ENCODE measurements around the gene KCNJ5. TPM values are rescaled to one million over a fixed set of nuclear protein-coding genes. Genes with fewer than 3 reads are reported as not detected.

Gene KCNJ5
- total RNA-seq, 1 experiment from 2014 or later = not detected

- Histone ChIP-seq H4K20me1 (ENCODE audit: insufficient read depth, low read depth, low read length) (no peaks in the 10 kb centered on the region), H3K36me3 (ENCODE audit: insufficient read depth, low read length) (no peaks in the 10 kb centered on the region), H3K79me2 (ENCODE audit: low read length) (no peaks in the 10 kb centered on the region), H3K4me3 (ENCODE audit: low read length) (no peak overlapping the region), H3K9me2 (replicated peaks; ENCODE audit: insufficient read depth, low read length) (no peaks in the 10 kb centered on the region), H3K4me1 (ENCODE audit: low read length) (peaks cover 3% of the 10 kb centered on the region; the same call in 1 of the 2 replicates), H3K27me3 (ENCODE audit: low read length) (no peaks in the 10 kb centered on the region), H3K9ac (ENCODE audit: low read length) (no peak overlapping the region), H2AFZ (ENCODE audit: low read length) (no peak overlapping the region), H3K4me2 (ENCODE audit: low read depth, low read length, poor library complexity, severe bottlenecking) (no peak overlapping the region), H3K27ac (ENCODE audit: low read length) (no peak overlapping the region), H3K9me3 (ENCODE audit: low read length) (no peaks in the 10 kb centered on the region)
- DNase-seq = no peak
Observed at GRCh38 chr11:128926000-128926399, 34.8 kb downstream of the KCNJ5 start.

DNA sequence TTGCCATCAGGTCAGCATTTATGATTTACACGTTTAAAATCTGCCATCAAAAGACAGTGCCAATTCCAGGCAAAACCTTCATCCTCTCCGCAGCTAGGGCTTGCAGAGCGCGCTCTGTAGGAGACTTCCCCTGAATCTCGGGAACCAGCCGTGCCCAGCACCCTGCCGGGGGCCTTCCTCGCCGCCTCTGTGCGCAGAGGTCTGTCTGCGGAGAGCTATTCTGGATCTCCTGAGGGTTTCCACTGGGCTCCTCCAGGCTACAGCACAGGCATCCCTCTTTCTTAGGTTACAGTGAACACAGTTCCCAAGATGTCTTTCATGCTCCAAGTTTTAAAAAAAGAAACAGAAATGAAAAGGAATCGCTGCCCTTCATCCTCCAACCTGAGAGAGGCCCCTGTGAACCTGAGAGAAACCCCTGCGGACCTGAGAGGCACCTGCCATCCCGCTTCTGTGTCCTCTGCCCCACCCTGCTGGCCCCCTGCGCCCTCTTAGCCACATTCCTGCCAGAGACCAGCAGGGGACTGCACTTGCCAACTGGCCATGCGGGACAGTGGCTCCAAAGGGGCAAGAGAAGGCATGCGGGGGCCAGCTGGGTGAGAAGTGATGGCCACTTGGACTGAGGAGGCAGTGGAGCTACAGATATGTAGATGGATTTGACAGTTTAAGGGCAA lies 35.4 kb downstream of the KCNJ5 start:
- Histone ChIP-seq H3K27ac (ENCODE audit: low read length) (no peak overlapping the region), H4K20me1 (ENCODE audit: insufficient read depth, low read depth, low read length) (no peaks in the 10 kb centered on the region), H3K4me1 (ENCODE audit: low read length) (peaks cover 3% of the 10 kb centered on the region; the same call in 1 of the 2 replicates), H3K9me3 (ENCODE audit: low read length) (no peaks in the 10 kb centered on the region), H3K9me2 (replicated peaks; ENCODE audit: insufficient read depth, low read length) (no peaks in the 10 kb centered on the region), H3K36me3 (ENCODE audit: insufficient read depth, low read length) (no peaks in the 10 kb centered on the region), H3K4me2 (ENCODE audit: low read depth, low read length, poor library complexity, severe bottlenecking) (no peak overlapping the region), H3K27me3 (ENCODE audit: low read length) (no peaks in the 10 kb centered on the region), H2AFZ (ENCODE audit: low read length) (no peak overlapping the region), H3K9ac (ENCODE audit: low read length) (no peak overlapping the region), H3K4me3 (ENCODE audit: low read length) (no peak overlapping the region), H3K79me2 (ENCODE audit: low read length) (no peaks in the 10 kb centered on the region)
- DNase-seq = no peak

DNA sequence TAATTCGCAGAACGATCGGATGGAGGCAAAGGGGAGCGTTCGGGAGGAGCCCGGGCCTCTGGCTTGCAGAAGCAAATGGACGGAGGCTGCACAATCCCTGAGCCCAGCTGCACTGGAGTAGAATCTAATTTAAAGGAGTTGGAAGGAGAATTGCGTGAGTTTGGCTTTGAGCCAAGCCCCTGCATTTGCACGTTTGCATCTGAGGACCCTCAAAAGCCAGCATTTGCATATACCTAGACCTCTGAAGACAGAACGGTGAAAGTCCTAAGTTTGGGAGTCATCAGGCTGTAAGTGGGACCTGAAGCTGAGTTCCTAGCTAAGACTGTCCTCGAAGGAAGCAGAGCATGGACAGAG lies 35.9 kb downstream of the KCNJ5 start:
- H3K4me2 ChIP-seq (ENCODE audit: low read depth, low read length, poor library complexity, severe bottlenecking) = no peak overlapping the region
- H3K79me2 ChIP-seq (ENCODE audit: low read length) = no peaks in the 10 kb centered on the region
- H3K4me3 ChIP-seq (ENCODE audit: low read length) = no peak overlapping the region
- no peak overlapping the region for H3K9ac ChIP-seq (ENCODE audit: low read length)
- no peaks in the 10 kb centered on the region for H3K9me2 ChIP-seq (replicated peaks; ENCODE audit: insufficient read depth, low read length)
- H3K9me3 ChIP-seq (ENCODE audit: low read length) = no peaks in the 10 kb centered on the region
- H3K4me1 ChIP-seq (ENCODE audit: low read length) = peaks cover 3% of the 10 kb centered on the region; the same call in 1 of the 2 replicates
- H3K27me3 ChIP-seq (ENCODE audit: low read length) = no peaks in the 10 kb centered on the region
- H4K20me1 ChIP-seq (ENCODE audit: insufficient read depth, low read depth, low read length) = no peaks in the 10 kb centered on the region
- DNase-seq = no peak
- H3K27ac ChIP-seq (ENCODE audit: low read length) = no peak overlapping the region
- no peak overlapping the region for H2AFZ ChIP-seq (ENCODE audit: low read length)
- H3K36me3 ChIP-seq (ENCODE audit: insufficient read depth, low read length) = no peaks in the 10 kb centered on the region

DNA sequence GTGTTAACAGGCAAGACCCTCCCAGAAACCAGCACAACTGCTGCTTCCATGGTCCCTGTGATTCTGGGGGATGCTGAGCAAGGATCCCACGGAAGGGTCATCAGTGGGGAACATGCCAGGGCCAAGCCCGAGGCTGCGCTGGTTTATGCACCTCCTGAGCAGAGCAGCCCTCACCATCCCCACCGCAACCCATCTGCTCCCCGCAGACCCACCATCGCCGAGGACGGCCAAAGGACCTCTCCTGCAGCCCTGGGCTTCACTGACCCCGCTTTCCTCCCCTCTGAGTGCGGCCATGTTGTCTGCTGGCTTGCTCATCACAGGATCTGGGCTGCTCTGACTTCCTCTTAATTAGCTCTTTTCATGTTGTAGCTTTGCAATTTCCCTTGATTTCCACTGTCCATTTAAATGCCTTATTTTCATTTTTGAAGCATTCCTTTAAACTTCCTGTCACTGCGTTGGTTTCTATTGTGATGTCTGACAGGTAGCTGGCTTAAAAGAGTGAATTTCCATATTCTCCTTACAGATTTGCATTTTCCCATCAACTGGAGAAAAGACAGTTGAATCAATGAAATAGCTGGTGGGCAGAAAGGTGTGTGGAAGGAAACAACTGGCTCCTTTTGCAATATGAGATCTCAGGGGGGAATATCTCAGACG lies 36.7 kb downstream of the KCNJ5 start:
- Histone ChIP-seq H3K4me3 (ENCODE audit: low read length) (no peak overlapping the region), H3K27me3 (ENCODE audit: low read length) (no peaks in the 10 kb centered on the region), H2AFZ (ENCODE audit: low read length) (no peak overlapping the region), H3K9ac (ENCODE audit: low read length) (no peak overlapping the region), H3K27ac (ENCODE audit: low read length) (no peak overlapping the region), H3K36me3 (ENCODE audit: insufficient read depth, low read length) (no peaks in the 10 kb centered on the region), H3K9me2 (replicated peaks; ENCODE audit: insufficient read depth, low read length) (no peaks in the 10 kb centered on the region), H3K79me2 (ENCODE audit: low read length) (no peaks in the 10 kb centered on the region), H3K4me2 (ENCODE audit: low read depth, low read length, poor library complexity, severe bottlenecking) (peak overlapping the region; percentile 23), H3K4me1 (ENCODE audit: low read length) (peaks cover 3% of the 10 kb centered on the region; the same call in 1 of the 2 replicates), H3K9me3 (ENCODE audit: low read length) (no peaks in the 10 kb centered on the region), H4K20me1 (ENCODE audit: insufficient read depth, low read depth, low read length) (no peaks in the 10 kb centered on the region)
- DNase-seq = no peak

DNA sequence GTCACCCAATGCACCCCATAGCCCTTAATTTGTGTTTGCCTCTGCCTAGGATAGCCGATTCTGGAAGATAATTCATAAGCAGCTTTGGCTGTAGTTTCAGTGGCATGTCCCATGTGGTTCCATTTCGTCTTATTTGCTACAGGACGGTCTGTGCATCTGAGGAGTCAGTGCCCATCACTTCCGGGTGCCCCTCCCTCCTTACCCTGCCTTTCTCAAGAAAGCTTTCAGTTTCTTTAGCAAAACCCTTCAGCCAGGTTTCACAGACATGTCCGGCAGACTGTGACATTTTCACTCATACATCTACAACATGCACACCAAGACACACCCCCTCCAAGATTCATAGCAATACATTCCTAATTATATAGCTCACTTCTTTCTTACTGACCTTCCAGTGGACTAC lies 37.2 kb downstream of the KCNJ5 start:
- Histone ChIP-seq H3K79me2 (ENCODE audit: low read length) (no peaks in the 10 kb centered on the region), H3K4me1 (ENCODE audit: low read length) (peaks cover 3% of the 10 kb centered on the region; the same call in 1 of the 2 replicates), H3K27me3 (ENCODE audit: low read length) (no peaks in the 10 kb centered on the region), H4K20me1 (ENCODE audit: insufficient read depth, low read depth, low read length) (no peaks in the 10 kb centered on the region), H3K9ac (ENCODE audit: low read length) (no peak overlapping the region), H3K27ac (ENCODE audit: low read length) (no peak overlapping the region), H3K4me2 (ENCODE audit: low read depth, low read length, poor library complexity, severe bottlenecking) (peak overlapping the region; percentile 23), H3K9me2 (replicated peaks; ENCODE audit: insufficient read depth, low read length) (no peaks in the 10 kb centered on the region), H3K4me3 (ENCODE audit: low read length) (no peak overlapping the region), H3K36me3 (ENCODE audit: insufficient read depth, low read length) (no peaks in the 10 kb centered on the region), H3K9me3 (ENCODE audit: low read length) (no peaks in the 10 kb centered on the region), H2AFZ (ENCODE audit: low read length) (no peak overlapping the region)
- DNase-seq = no peak

DNA sequence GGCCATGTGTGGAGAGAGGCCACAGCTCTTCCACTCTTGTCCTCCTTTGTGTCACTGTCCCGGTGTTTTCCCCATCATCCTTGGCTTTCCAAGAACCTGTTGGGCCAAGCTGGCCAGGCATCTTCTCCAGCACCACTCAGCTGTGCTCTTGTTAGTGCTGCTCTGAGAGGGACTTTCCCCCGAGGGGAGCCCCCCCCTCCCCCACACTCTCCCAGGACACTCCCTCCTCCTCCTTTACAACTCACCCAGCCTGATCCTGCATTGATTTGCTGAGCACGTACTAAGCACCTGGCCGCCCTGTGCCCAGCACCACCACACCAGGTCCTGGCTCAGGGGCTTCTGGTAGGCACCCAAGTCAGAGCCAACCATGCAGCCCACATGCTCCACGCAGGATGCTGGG lies 38.3 kb downstream of the KCNJ5 start:
- DNase-seq = no peak
- no peak overlapping the region for H3K27ac ChIP-seq (ENCODE audit: low read length)
- H3K79me2 ChIP-seq (ENCODE audit: low read length) = no peaks in the 10 kb centered on the region
- no peak overlapping the region for H3K4me3 ChIP-seq (ENCODE audit: low read length)
- no peaks in the 10 kb centered on the region for H3K36me3 ChIP-seq (ENCODE audit: insufficient read depth, low read length)
- no peaks in the 10 kb centered on the region for H4K20me1 ChIP-seq (ENCODE audit: insufficient read depth, low read depth, low read length)
- H3K9me3 ChIP-seq (ENCODE audit: low read length) = no peaks in the 10 kb centered on the region
- H3K4me1 ChIP-seq (ENCODE audit: low read length) = peaks cover 3% of the 10 kb centered on the region; the same call in 1 of the 2 replicates
- H2AFZ ChIP-seq (ENCODE audit: low read length) = no peak overlapping the region
- H3K9me2 ChIP-seq (replicated peaks; ENCODE audit: insufficient read depth, low read length) = no peaks in the 10 kb centered on the region
- no peak overlapping the region for H3K4me2 ChIP-seq (ENCODE audit: low read depth, low read length, poor library complexity, severe bottlenecking)
- no peak overlapping the region for H3K9ac ChIP-seq (ENCODE audit: low read length)
- H3K27me3 ChIP-seq (ENCODE audit: low read length) = no peaks in the 10 kb centered on the region

DNA sequence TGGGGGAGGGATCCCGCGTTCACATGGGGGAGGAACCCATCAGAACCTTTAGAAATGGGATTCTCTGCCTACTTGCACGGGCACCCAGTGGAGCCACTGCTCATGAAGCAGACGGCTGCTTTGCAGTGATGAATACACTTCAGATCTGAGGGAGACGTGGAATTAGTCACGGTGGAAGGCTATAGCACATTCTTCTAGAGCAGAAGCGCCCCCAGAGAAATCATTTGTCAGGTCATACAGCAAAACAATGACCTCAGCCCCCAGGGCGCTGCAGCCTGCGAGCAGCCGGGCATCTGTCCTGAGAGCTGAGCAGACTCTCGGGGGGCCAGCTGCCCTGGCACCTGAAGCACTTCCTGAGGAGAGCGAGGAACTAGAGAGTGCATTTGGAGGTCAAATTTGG lies 38.8 kb downstream of the KCNJ5 start:
- Histone ChIP-seq H3K27me3 (ENCODE audit: low read length) (no peaks in the 10 kb centered on the region), H3K9ac (ENCODE audit: low read length) (no peak overlapping the region), H2AFZ (ENCODE audit: low read length) (no peak overlapping the region), H4K20me1 (ENCODE audit: insufficient read depth, low read depth, low read length) (no peaks in the 10 kb centered on the region), H3K9me2 (replicated peaks; ENCODE audit: insufficient read depth, low read length) (no peaks in the 10 kb centered on the region), H3K27ac (ENCODE audit: low read length) (no peak overlapping the region), H3K4me1 (ENCODE audit: low read length) (peaks cover 3% of the 10 kb centered on the region; the same call in 1 of the 2 replicates), H3K36me3 (ENCODE audit: insufficient read depth, low read length) (no peaks in the 10 kb centered on the region), H3K9me3 (ENCODE audit: low read length) (no peaks in the 10 kb centered on the region), H3K4me3 (ENCODE audit: low read length) (no peak overlapping the region), H3K4me2 (ENCODE audit: low read depth, low read length, poor library complexity, severe bottlenecking) (no peak overlapping the region), H3K79me2 (ENCODE audit: low read length) (no peaks in the 10 kb centered on the region)
- DNase-seq = no peak

DNA sequence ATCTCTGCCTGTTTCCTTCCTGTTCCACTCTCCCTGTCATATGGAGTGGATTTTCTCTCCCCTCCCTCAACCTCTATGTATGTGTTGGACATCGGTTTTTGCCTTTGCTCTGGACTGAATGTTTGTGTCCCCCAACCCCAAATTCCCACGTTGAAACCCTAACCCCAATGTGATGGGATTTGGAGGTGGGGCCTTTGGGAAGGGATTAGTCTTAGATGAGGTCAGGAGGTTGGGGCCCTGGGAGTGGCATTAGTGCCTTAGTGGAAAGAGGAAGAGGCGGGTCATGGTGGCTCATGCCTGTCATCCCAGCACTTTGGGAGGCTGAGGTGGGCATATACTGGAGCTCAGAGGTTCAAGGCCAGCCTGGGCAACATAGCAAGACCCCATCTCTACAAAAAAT lies 39.9 kb downstream of the KCNJ5 start:
- Histone ChIP-seq H3K9ac (ENCODE audit: low read length) (no peak overlapping the region), H3K4me2 (ENCODE audit: low read depth, low read length, poor library complexity, severe bottlenecking) (no peak overlapping the region)

More for the DNA sequence above, 39.9 kb downstream of the KCNJ5 start:
- Histone ChIP-seq H2AFZ (ENCODE audit: low read length) (no peak overlapping the region), H3K9me3 (ENCODE audit: low read length) (no peaks in the 10 kb centered on the region), H3K9me2 (replicated peaks; ENCODE audit: insufficient read depth, low read length) (no peaks in the 10 kb centered on the region), H3K27me3 (ENCODE audit: low read length) (no peaks in the 10 kb centered on the region), H3K79me2 (ENCODE audit: low read length) (no peaks in the 10 kb centered on the region), H3K4me1 (ENCODE audit: low read length) (peaks cover 3% of the 10 kb centered on the region; the same call in 1 of the 2 replicates), H3K36me3 (ENCODE audit: insufficient read depth, low read length) (no peaks in the 10 kb centered on the region), H4K20me1 (ENCODE audit: insufficient read depth, low read depth, low read length) (no peaks in the 10 kb centered on the region), H3K27ac (ENCODE audit: low read length) (no peak overlapping the region), H3K4me3 (ENCODE audit: low read length) (no peak overlapping the region)
- DNase-seq = no peak
